HEK293 (cell line): ENCODE data around the gene STPG2.

ENCODE experiments used
- SALL2 ChIP-seq: fragments of 450-650 bp; formaldehyde crosslinking; IDR thresholded peaks from 2 replicates; pipeline ENCODE4 v1.5.0; 2017; ENCODE audit warnings: missing biosample characterization, mild to moderate bottlenecking, missing genetic modification characterization, borderline replicate concordance
- ZBTB10 ChIP-seq: fragments of 450-650 bp; formaldehyde crosslinking; IDR thresholded peaks from 2 replicates; pipeline ENCODE4 v1.5.1; 2016; ENCODE audit warnings: missing biosample characterization, missing genetic modification characterization
- ZBTB17 ChIP-seq: fragments of 450-650 bp; formaldehyde crosslinking; IDR thresholded peaks from 2 replicates; pipeline ENCODE4 v1.5.1; 2016; ENCODE audit warnings: missing biosample characterization, missing genetic modification characterization
- ZNF596 ChIP-seq: fragments of 450-650 bp; IDR thresholded peaks from 2 replicates; pipeline ENCODE4 v1.5.0; 2018; ENCODE audit warnings: missing biosample characterization, mild to moderate bottlenecking, missing genetic modification characterization, moderate library complexity
- TF ChIP-seq, protein P1 (sequence below): fragments of 450-650 bp; formaldehyde crosslinking; IDR thresholded peaks from 2 replicates; pipeline ENCODE4 v1.5.1; 2016; ENCODE audit warnings: missing biosample characterization, missing genetic modification characterization

DNA sequence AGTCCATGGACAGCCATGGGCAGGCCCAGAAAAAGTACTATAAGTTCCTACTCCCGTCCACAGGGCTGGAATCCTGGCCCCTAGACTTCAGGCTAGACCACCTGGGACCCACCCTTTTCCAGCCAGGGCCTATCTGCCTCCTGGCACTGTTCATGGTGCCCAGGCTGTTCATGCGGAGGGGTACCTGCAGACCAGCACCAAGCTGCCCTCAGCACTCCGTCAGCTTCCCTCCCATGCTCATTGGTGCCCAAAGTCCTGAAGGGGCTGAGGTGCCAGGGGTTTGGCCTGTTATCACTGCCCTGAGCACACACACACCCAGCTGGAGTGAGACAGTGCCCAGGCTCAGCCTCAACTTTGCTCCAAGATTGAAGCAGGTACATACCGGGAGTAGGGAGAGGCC is 477.7 kb downstream of the STPG2 start:
- TF ChIP-seq ZBTB10 (no peak), ZNF596 (tag by site-specific recombination) (no peak), ZBTB17 (tag by site-specific recombination) (no peak), SALL2 (tag by site-specific recombination) (no peak)
- TF ChIP-seq, protein P1, sequence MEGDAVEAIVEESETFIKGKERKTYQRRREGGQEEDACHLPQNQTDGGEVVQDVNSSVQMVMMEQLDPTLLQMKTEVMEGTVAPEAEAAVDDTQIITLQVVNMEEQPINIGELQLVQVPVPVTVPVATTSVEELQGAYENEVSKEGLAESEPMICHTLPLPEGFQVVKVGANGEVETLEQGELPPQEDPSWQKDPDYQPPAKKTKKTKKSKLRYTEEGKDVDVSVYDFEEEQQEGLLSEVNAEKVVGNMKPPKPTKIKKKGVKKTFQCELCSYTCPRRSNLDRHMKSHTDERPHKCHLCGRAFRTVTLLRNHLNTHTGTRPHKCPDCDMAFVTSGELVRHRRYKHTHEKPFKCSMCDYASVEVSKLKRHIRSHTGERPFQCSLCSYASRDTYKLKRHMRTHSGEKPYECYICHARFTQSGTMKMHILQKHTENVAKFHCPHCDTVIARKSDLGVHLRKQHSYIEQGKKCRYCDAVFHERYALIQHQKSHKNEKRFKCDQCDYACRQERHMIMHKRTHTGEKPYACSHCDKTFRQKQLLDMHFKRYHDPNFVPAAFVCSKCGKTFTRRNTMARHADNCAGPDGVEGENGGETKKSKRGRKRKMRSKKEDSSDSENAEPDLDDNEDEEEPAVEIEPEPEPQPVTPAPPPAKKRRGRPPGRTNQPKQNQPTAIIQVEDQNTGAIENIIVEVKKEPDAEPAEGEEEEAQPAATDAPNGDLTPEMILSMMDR (tag by site-specific recombination) = no peak
